Measurements from ENCODE around the gene PALD1. TPM values are rescaled to one million over a fixed set of nuclear protein-coding genes. Genes with fewer than 3 reads are reported as not detected.

The PALD1 gene
- total and polyA plus RNA-seq, 2 of the 13 experiments (the other 11 are each of a cell fraction or from before 2014, with no cell fraction given): 0.07 to 0.09 TPM

DNA sequence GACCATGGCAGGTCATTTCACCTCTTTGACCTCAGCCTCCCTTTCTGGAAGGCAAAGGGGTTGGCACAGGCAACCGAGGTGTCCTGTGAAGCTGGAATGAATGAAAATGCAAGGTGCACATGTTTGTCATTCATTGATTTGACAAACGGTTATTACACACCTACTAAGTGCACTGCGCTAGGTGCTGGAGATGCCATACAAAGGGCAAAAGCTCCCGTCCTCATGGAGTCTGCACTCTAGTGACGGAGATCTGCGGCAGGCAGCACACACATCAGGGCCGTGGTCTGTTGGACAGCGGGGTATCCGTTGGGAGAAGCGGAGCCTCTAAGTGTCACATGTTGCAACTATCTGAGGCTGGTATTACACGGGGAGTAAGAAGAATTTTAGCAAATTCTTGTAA, 79.7 kb downstream of the PALD1 start (continued):
- TF ChIP-seq ZNF704 (CRISPR knock-in tag; IDR thresholded peaks at IDR 0.05; ENCODE audit: borderline replicate concordance): no peak
- TF ChIP-seq ELF1 (CRISPR knock-in tag; IDR thresholded peaks at IDR 0.05): no peak
- TF ChIP-seq KDM3A (CRISPR knock-in tag; IDR thresholded peaks at IDR 0.05; ENCODE audit: low read depth): no peak
- TF ChIP-seq GATAD1 (CRISPR knock-in tag; IDR thresholded peaks at IDR 0.05): no peak
- TF ChIP-seq DNMT1 (CRISPR knock-in tag; IDR thresholded peaks at IDR 0.05): no peak
- TF ChIP-seq RBFOX2 (IDR thresholded peaks at IDR 0.05; ENCODE audit: low read depth, low read length): no peak
- no peak for TF ChIP-seq MIER3 (CRISPR knock-in tag; IDR thresholded peaks at IDR 0.05; ENCODE audit: borderline replicate concordance)

- Histone ChIP-seq H3K4me1 (ENCODE audit: insufficient read depth, low read length) (peaks cover 11% of the 10 kb centered on the region; the same call in 1 of the 2 replicates), H3K4me3 (replicated peaks in 1 of 3; ENCODE audit: insufficient read depth in 1 of 3, low read depth in 2 of 3, low read length in 3 of 3) (peak overlapping the region in 2 of 3 experiments; percentile 15 to 57; a peak in 1 of 6 replicates), H4K20me1 (ENCODE audit: insufficient read depth, low read length) (no peaks in the 10 kb centered on the region), H3K36me3 (replicated peaks in 1 of 2; ENCODE audit: control insufficient read depth in 1 of 2, insufficient read depth in 2 of 2, low read length in 2 of 2) (no peaks in the 10 kb centered on the region), H3K9ac (ENCODE audit: insufficient read depth, low read depth, low read length) (no peak overlapping the region), H3K27ac (ENCODE audit: extremely low read length, insufficient read depth, low read length) (no peak overlapping the region), H3K4me2 (ENCODE audit: low read depth, low read length) (peak overlapping the region; percentile 80), H3K79me2 (ENCODE audit: insufficient read depth, low read length) (no peaks in the 10 kb centered on the region), H2AFZ (ENCODE audit: low read length) (no peak overlapping the region), H3K9me3 (ENCODE audit: low read length) (no peaks in the 10 kb centered on the region), H3K27me3 (ENCODE audit: control insufficient read depth in 1 of 2, insufficient read depth in 2 of 2, low read length in 2 of 2) (peaks cover 2% of the 10 kb centered on the region in 2 experiments; a peak in 2 of 5 replicates)
- BruUV-seq (replicated peaks): no TSS peak
- peak; percentile 48 for DNase-seq (ENCODE audit: low spot score)
- in situ Hi-C loops (cut with HindIII; ENCODE audit: extremely low pct_ligation_motif_present, low pct_unique_long_range_greater_than_20kb) (loop anchor here (10.0 kb wide), 1 partner anchor 326 kb away; the partner anchor contains the start of gene PCBD1), intact Hi-C loops (cut with micrococcal nuclease; ENCODE audit: unreplicated experiment) (loop anchor here (1.0 to 10.0 kb wide), 3 partner anchors 37 to 200 kb away; partner anchors contain the start of gene ADAMTS14)
- FAIRE-seq: no peak
- ATAC-seq: peak; percentile 87
- ChIA-PET CTCF (ENCODE audit: low intra/inter-chr PET ratio, low total read pairs) (interaction anchor here (2.5 kb wide), 1 partner anchor 200 kb away, joined by 26 read pairs; no protein-coding TSS in a partner anchor), POLR2A (no interaction called here)
- 13% methylated on average over 18 of the region's 20 CpGs for WGBS (ENCODE audit: low lambda C conversion rate)
- TF ChIP-seq SMC3 (IDR thresholded peaks at IDR 0.05; ENCODE audit: low read length) (peak; percentile 66), ZNF367 (CRISPR knock-in tag; IDR thresholded peaks at IDR 0.05; ENCODE audit: borderline replicate concordance) (no peak), ZNF770 (CRISPR knock-in tag; IDR thresholded peaks at IDR 0.05) (no peak), ZNF7 (CRISPR knock-in tag; IDR thresholded peaks at IDR 0.05) (no peak), GATA4 (IDR thresholded peaks at IDR 0.05; ENCODE audit: borderline replicate concordance, low read depth) (no peak), PCBP2 (optimal IDR thresholded peaks at IDR 0.05; ENCODE audit: low read depth, low read length, poor library complexity, severe bottlenecking) (no peak), HHEX (CRISPR knock-in tag; IDR thresholded peaks at IDR 0.05) (no peak), RAD21 (CRISPR knock-in tag; IDR thresholded peaks at IDR 0.05) (peak; percentile 50; the same call in 1 of the 2 replicates), STAG1 (CRISPR knock-in tag; IDR thresholded peaks at IDR 0.05) (peak; percentile 27; the same call in 1 of the 2 replicates), SRF (IDR thresholded peaks at IDR 0.05; ENCODE audit: low read depth, low read length) (no peak), KDM4B (CRISPR knock-in tag; IDR thresholded peaks at IDR 0.05) (no peak)
- TF ChIP-seq, protein P1, sequence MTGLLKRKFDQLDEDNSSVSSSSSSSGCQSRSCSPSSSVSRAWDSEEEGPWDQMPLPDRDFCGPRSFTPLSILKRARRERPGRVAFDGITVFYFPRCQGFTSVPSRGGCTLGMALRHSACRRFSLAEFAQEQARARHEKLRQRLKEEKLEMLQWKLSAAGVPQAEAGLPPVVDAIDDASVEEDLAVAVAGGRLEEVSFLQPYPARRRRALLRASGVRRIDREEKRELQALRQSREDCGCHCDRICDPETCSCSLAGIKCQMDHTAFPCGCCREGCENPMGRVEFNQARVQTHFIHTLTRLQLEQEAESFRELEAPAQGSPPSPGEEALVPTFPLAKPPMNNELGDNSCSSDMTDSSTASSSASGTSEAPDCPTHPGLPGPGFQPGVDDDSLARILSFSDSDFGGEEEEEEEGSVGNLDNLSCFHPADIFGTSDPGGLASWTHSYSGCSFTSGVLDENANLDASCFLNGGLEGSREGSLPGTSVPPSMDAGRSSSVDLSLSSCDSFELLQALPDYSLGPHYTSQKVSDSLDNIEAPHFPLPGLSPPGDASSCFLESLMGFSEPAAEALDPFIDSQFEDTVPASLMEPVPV (CRISPR knock-in tag; IDR thresholded peaks at IDR 0.05): 0 out of 2 replicates have a peak, but pooled peaks have one; percentile 24
Measured at GRCh38 chr10:70558871-70559810, 80.6 kb downstream of the PALD1 start.

Measured in HepG2 (cell line).